Panc1 (cell line): ENCODE data around the gene PTEN.

Source experiments
- POLR2AphosphoS5 ChIP-seq: IDR thresholded peaks from 2 replicates; pipeline ENCODE4 v1.6.1; 2012; ENCODE audit warnings: mild to moderate bottlenecking, low read depth, low read length, moderate library complexity
- REST ChIP-seq, 2 experiments: IDR thresholded peaks; 2 replicates each; pipeline ENCODE4 v1.6.1; 2011 to 2012; ENCODE audit warnings: low read depth in 2 of 2, control low read depth in 1 of 2, low read length in 1 of 2, mild to moderate bottlenecking in 1 of 2, moderate library complexity in 1 of 2; ENCODE audit not compliant: insufficient read depth in 1 of 2
- SIN3A ChIP-seq: IDR thresholded peaks from 2 replicates; pipeline ENCODE4 v1.6.1; 2012; ENCODE audit warnings: low read depth, mild to moderate bottlenecking, low read length, moderate library complexity, borderline replicate concordance; ENCODE audit not compliant: insufficient read depth
- TCF7L2 ChIP-seq: IDR thresholded peaks from 2 replicates; pipeline ENCODE4 v1.6.1; 2011; ENCODE audit warnings: mild to moderate bottlenecking, low read depth, low read length, inconsistent platforms
- TF ChIP-seq, protein P1 (sequence below): fragments of 450-650 bp; IDR thresholded peaks from 2 replicates; pipeline ENCODE4 v1.5.1; 2017; ENCODE audit warnings: mild to moderate bottlenecking

DNA sequence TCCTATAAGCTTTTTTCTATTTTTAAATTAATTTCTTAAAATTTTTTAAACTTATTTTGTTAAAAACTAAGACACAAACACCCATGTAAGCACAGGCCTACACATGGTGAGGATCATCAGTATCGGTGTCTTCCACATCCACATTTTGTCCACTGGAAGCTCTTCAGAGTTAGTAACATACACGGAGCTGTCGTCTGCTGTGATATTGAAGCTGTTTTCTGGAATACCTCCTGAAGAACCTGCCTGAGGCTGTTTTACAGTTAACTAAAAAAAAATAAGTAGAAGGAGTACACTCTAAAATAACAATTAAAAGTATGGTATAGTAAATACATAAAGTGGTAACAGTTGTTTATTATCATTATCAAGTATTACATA lies 17.8 kb upstream of the PTEN start:
- TF ChIP-seq, protein P1, sequence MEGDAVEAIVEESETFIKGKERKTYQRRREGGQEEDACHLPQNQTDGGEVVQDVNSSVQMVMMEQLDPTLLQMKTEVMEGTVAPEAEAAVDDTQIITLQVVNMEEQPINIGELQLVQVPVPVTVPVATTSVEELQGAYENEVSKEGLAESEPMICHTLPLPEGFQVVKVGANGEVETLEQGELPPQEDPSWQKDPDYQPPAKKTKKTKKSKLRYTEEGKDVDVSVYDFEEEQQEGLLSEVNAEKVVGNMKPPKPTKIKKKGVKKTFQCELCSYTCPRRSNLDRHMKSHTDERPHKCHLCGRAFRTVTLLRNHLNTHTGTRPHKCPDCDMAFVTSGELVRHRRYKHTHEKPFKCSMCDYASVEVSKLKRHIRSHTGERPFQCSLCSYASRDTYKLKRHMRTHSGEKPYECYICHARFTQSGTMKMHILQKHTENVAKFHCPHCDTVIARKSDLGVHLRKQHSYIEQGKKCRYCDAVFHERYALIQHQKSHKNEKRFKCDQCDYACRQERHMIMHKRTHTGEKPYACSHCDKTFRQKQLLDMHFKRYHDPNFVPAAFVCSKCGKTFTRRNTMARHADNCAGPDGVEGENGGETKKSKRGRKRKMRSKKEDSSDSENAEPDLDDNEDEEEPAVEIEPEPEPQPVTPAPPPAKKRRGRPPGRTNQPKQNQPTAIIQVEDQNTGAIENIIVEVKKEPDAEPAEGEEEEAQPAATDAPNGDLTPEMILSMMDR: no peak
- TF ChIP-seq TCF7L2 (no peak), POLR2AphosphoS5 (no peak), REST (IDR thresholded peaks at IDR 0.05; ENCODE audit: insufficient read depth in 1 of 2, low read depth in 2 of 2, low read length in 1 of 2) (no peak), SIN3A (no peak)
